HEK293 (cell line): ENCODE data around the gene TBC1D22A.

Experiments
- CTCF ChIA-PET: fragments of 350-600 bp; formaldehyde crosslinking; extraction: SDS; loops from one replicate; lab custom pipeline; 2021; ENCODE audit warnings: antibody characterized with exemption; lab: Yijun Ruan, JAX
- POLR2A ChIA-PET: fragments of 300-600 bp; formaldehyde crosslinking; extraction: SDS; loops from one replicate; lab custom pipeline; 2020; ENCODE audit warnings: antibody characterized with exemption, inconsistent platforms; lab: Yijun Ruan, JAX
- H3K27ac ChIP-seq: fragments of 200-500 bp; sonication (Bioruptor generic); 2 replicates; pipeline ENCODE4 v1.5.1; 2014; ENCODE audit warnings: low read depth, low read length, control low read depth, inconsistent platforms; ENCODE audit errors: extremely low read depth
- H3K36me3 ChIP-seq, 2 experiments: fragments of 200-500 bp in 1 of 2; sonication (Bioruptor generic) in 1 of 2; 1 replicate in 1 of 2; 2 replicates in 1 of 2; pipeline ENCODE4 v1.5.1; 2014 to 2017; ENCODE audit warnings: inconsistent platforms in 2 of 2, low read length in 2 of 2; ENCODE audit not compliant: control insufficient read depth in 2 of 2, insufficient read depth in 1 of 2
- H3K4me1 ChIP-seq: fragments of 200-500 bp; sonication (Bioruptor generic); 2 replicates; pipeline ENCODE4 v1.5.1; 2014; ENCODE audit warnings: mild to moderate bottlenecking, low read length, inconsistent platforms; ENCODE audit not compliant: control insufficient read depth, insufficient read depth
- H3K4me3 ChIP-seq: 2 replicates; pipeline ENCODE4 v1.5.1; 2011; ENCODE audit warnings: low read depth, mild to moderate bottlenecking, control low read depth, low read length, moderate library complexity
- H3K9me3 ChIP-seq: fragments of 200-500 bp; sonication (Bioruptor generic); 2 replicates; pipeline ENCODE4 v1.5.1; 2014; ENCODE audit warnings: low read depth, low read length, inconsistent platforms; ENCODE audit not compliant: control insufficient read depth, insufficient read depth
- EGR2 ChIP-seq: fragments of 450-650 bp; formaldehyde crosslinking; IDR thresholded peaks from 2 replicates; pipeline ENCODE4 v1.5.1; 2016; ENCODE audit warnings: low read depth, missing biosample characterization, missing genetic modification characterization
- ELK4 ChIP-seq: IDR thresholded peaks from 2 replicates; pipeline ENCODE4 v1.6.1; 2011; ENCODE audit warnings: mild to moderate bottlenecking, low read depth, low read length, borderline replicate concordance
- KLF10 ChIP-seq: fragments of 450-650 bp; IDR thresholded peaks from 2 replicates; pipeline ENCODE4 v1.5.1; 2018; ENCODE audit warnings: missing biosample characterization, mild to moderate bottlenecking, missing genetic modification characterization
- RBAK ChIP-seq: fragments of 450-650 bp; formaldehyde crosslinking; IDR thresholded peaks from 2 replicates; pipeline ENCODE4 v1.5.1; 2016; ENCODE audit warnings: missing biosample characterization, missing genetic modification characterization
- SETDB1 ChIP-seq: IDR thresholded peaks from one replicate; pipeline ENCODE4 v1.6.1; 2017; ENCODE audit warnings: mild to moderate bottlenecking, low read length, moderate library complexity, mixed read lengths; ENCODE audit not compliant: insufficient read length
- WT1 ChIP-seq: fragments of 450-650 bp; formaldehyde crosslinking; IDR thresholded peaks from 2 replicates; pipeline ENCODE4 v1.5.1; 2016; ENCODE audit warnings: missing biosample characterization, missing genetic modification characterization
- ZBTB17 ChIP-seq: fragments of 450-650 bp; formaldehyde crosslinking; IDR thresholded peaks from 2 replicates; pipeline ENCODE4 v1.5.1; 2016; ENCODE audit warnings: missing biosample characterization, missing genetic modification characterization
- ZFHX2 ChIP-seq: fragments of 450-650 bp; formaldehyde crosslinking; conservative IDR thresholded peaks from 2 replicates; pipeline ENCODE4 v1.5.1; 2016; ENCODE audit warnings: missing biosample characterization, missing genetic modification characterization
- ZFP3 ChIP-seq: fragments of 450-650 bp; formaldehyde crosslinking; IDR thresholded peaks from 2 replicates; pipeline ENCODE4 v1.5.1; 2016; ENCODE audit warnings: low read depth, missing biosample characterization, missing genetic modification characterization
- ZNF169 ChIP-seq: fragments of 450-650 bp; formaldehyde crosslinking; IDR thresholded peaks from 2 replicates; pipeline ENCODE4 v1.5.1; 2016; ENCODE audit warnings: missing biosample characterization, missing genetic modification characterization
- ZNF175 ChIP-seq: fragments of 450-650 bp; formaldehyde crosslinking; IDR thresholded peaks from 2 replicates; pipeline ENCODE4 v1.5.1; 2016; ENCODE audit warnings: missing biosample characterization, missing genetic modification characterization
- ZNF214 ChIP-seq: fragments of 450-650 bp; formaldehyde crosslinking; IDR thresholded peaks from 2 replicates; pipeline ENCODE4 v1.5.1; 2017; ENCODE audit warnings: missing biosample characterization, mild to moderate bottlenecking, missing genetic modification characterization, borderline replicate concordance
- ZNF266 ChIP-seq: fragments of 450-650 bp; formaldehyde crosslinking; IDR thresholded peaks from 2 replicates; pipeline ENCODE4 v1.5.1; 2016; ENCODE audit warnings: missing biosample characterization, missing genetic modification characterization, low read depth
- ZNF302 ChIP-seq: fragments of 450-650 bp; formaldehyde crosslinking; IDR thresholded peaks from 2 replicates; pipeline ENCODE4 v1.5.1; 2016; ENCODE audit warnings: missing biosample characterization, missing genetic modification characterization, low read depth
- ZNF394 ChIP-seq: fragments of 450-650 bp; formaldehyde crosslinking; IDR thresholded peaks from 2 replicates; pipeline ENCODE4 v1.5.1; 2016; ENCODE audit warnings: missing biosample characterization, missing genetic modification characterization, mild to moderate bottlenecking, moderate library complexity, borderline replicate concordance
- ZNF398 ChIP-seq: fragments of 450-650 bp; formaldehyde crosslinking; IDR thresholded peaks from 2 replicates; pipeline ENCODE4 v1.5.1; 2017; ENCODE audit warnings: missing biosample characterization, missing genetic modification characterization
- ZNF426 ChIP-seq: fragments of 450-650 bp; formaldehyde crosslinking; IDR thresholded peaks from 2 replicates; pipeline ENCODE4 v1.5.1; 2017; ENCODE audit warnings: missing biosample characterization, missing genetic modification characterization, mild to moderate bottlenecking, inconsistent platforms, moderate library complexity
- ZNF514 ChIP-seq: fragments of 450-650 bp; formaldehyde crosslinking; IDR thresholded peaks from 2 replicates; pipeline ENCODE4 v1.5.1; 2016; ENCODE audit warnings: missing biosample characterization, missing genetic modification characterization
- ZNF580 ChIP-seq: fragments of 450-650 bp; formaldehyde crosslinking; IDR thresholded peaks from 2 replicates; pipeline ENCODE4 v1.5.1; 2016; ENCODE audit warnings: missing biosample characterization, missing genetic modification characterization
- ZNF777 ChIP-seq: fragments of 450-650 bp; formaldehyde crosslinking; IDR thresholded peaks from 2 replicates; pipeline ENCODE4 v1.5.1; 2017; ENCODE audit warnings: missing biosample characterization, missing genetic modification characterization, borderline replicate concordance
- ZNF791 ChIP-seq: fragments of 450-650 bp; formaldehyde crosslinking; IDR thresholded peaks from 2 replicates; pipeline ENCODE4 v1.5.1; 2016; ENCODE audit warnings: missing biosample characterization, missing genetic modification characterization
- TF ChIP-seq, protein P1 (sequence below): fragments of 450-650 bp; formaldehyde crosslinking; IDR thresholded peaks from 2 replicates; pipeline ENCODE4 v1.5.1; 2016; ENCODE audit warnings: missing biosample characterization, missing genetic modification characterization
- TF ChIP-seq, protein P2 (sequence below): fragments of 450-650 bp; formaldehyde crosslinking; IDR thresholded peaks from 2 replicates; pipeline ENCODE4 v1.5.1; 2016; ENCODE audit warnings: missing biosample characterization, missing genetic modification characterization

The TBC1D22A gene

GRCh38 chr22:46726066-46726985, 36.1 kb upstream of the TBC1D22A start:
- no peak overlapping the region for H3K27ac ChIP-seq
- TF ChIP-seq EGR2 (tag by site-specific recombination) (peak; percentile 65; the same call in 1 of the 2 replicates), ZFHX2 (tag by site-specific recombination) (peak; percentile 67), KLF10 (tag by site-specific recombination) (no peak)
- TF ChIP-seq, protein P1, sequence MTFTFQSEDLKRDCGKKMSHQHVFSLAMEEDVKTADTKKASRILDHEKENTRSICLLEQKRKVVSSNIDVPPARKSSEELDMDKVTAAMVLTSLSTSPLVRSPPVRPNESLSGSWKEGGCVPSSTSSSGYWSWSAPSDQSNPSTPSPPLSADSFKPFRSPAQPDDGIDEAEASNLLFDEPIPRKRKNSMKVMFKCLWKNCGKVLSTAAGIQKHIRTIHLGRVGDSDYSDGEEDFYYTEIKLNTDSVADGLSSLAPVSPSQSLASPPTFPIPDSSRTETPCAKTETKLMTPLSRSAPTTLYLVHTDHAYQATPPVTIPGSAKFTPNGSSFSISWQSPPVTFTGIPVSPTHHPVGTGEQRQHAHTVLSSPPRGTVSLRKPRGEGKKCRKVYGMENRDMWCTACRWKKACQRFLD: no peak
- peaks cover 4 to 37% of the 10 kb centered on the region in 2 experiments; a peak in 2 of 3 replicates for H3K36me3 ChIP-seq
- ChIA-PET CTCF (no interaction called here), POLR2A (interaction anchor here (0.6 to 1.1 kb wide), 2 partner anchors 12 to 168 kb away, joined by 3 to 4 read pairs; no protein-coding TSS in a partner anchor)
- 0 out of 2 replicates have a peak, but pooled peaks cover under 1% of the 10 kb centered on the region for H3K4me1 ChIP-seq
- no peaks in the 10 kb centered on the region for H3K9me3 ChIP-seq
- H3K4me3 ChIP-seq: no peak overlapping the region

GRCh38 chr22:46726986-46727317, 35.5 kb upstream of the TBC1D22A start:
- TF ChIP-seq ZNF394 (tag by site-specific recombination): no peak
- no peak for TF ChIP-seq ZFP3
- no peak for TF ChIP-seq ZNF791 (tag by site-specific recombination)
- no peak for TF ChIP-seq ZNF426 (tag by site-specific recombination)
- TF ChIP-seq, protein P2, sequence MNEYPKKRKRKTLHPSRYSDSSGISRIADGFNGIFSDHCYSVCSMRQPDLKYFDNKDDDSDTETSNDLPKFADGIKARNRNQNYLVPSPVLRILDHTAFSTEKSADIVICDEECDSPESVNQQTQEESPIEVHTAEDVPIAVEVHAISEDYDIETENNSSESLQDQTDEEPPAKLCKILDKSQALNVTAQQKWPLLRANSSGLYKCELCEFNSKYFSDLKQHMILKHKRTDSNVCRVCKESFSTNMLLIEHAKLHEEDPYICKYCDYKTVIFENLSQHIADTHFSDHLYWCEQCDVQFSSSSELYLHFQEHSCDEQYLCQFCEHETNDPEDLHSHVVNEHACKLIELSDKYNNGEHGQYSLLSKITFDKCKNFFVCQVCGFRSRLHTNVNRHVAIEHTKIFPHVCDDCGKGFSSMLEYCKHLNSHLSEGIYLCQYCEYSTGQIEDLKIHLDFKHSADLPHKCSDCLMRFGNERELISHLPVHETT (tag by site-specific recombination): no peak
- TF ChIP-seq WT1: no peak
- no peak for TF ChIP-seq ZNF777 (tag by site-specific recombination)
- no peak for TF ChIP-seq RBAK (tag by site-specific recombination)
- TF ChIP-seq, all 188 proteins: peak for 0
- Histone ChIP-seq H3K36me3 (peaks cover 4 to 43% of the 10 kb centered on the region in 2 experiments; a peak in 2 of 3 replicates), H3K9me3 (no peaks in the 10 kb centered on the region), H3K27ac (no peak overlapping the region), H3K4me3 (no peak overlapping the region), H3K4me1 (0 out of 2 replicates have a peak, but pooled peaks cover 2% of the 10 kb centered on the region)
- ChIA-PET CTCF (no interaction called here), POLR2A (interaction anchor here (0.6 kb wide), 1 partner anchor 169 kb away, joined by 3 read pairs; no protein-coding TSS in a partner anchor)

- peaks cover 2% of the 10 kb centered on the region; the same call in 1 of the 2 replicates for H3K4me1 ChIP-seq
- peaks cover 4 to 45% of the 10 kb centered on the region in 2 experiments; a peak in 2 of 3 replicates for H3K36me3 ChIP-seq
- no peaks in the 10 kb centered on the region for H3K9me3 ChIP-seq
- ChIA-PET CTCF (interaction anchor here (1.5 kb wide), 1 partner anchor 8 kb away, joined by 3 read pairs; no protein-coding TSS in a partner anchor), POLR2A (no interaction called here)
- no peak overlapping the region for H3K4me3 ChIP-seq
- no peak overlapping the region for H3K27ac ChIP-seq
- TF ChIP-seq ZNF175 (no peak), ZNF398 (tag by site-specific recombination) (no peak), ZNF580 (tag by site-specific recombination) (no peak), ELK4 (no peak), ZNF214 (tag by site-specific recombination) (no peak), ZNF302 (tag by site-specific recombination) (no peak), SETDB1 (no peak), ZNF266 (no peak), ZNF169 (tag by site-specific recombination) (no peak), ZNF514 (tag by site-specific recombination) (no peak), ZBTB17 (tag by site-specific recombination) (no peak)
Measured at GRCh38 chr22:46727813-46728364, 34.6 kb upstream of the TBC1D22A start.
